GM12865 (cell line): ENCODE results near the gene GRK4.
A peak's percentile ranks its signal among the peaks of the same experiment; 100 is the strongest.
"Not testable (repeated sequence)": the region's sequence is repeated elsewhere in the genome, so short reads cannot be mapped to it uniquely, and the experiment has no call there.

Experiments
- DNase-seq: peaks from one replicate; pipeline ENCODE4 v3.0.0; 2010; ENCODE audit warnings: low read depth
- H3K4me3 ChIP-seq: 2 replicates; pipeline ENCODE4 v1.5.1; 2011; ENCODE audit warnings: mild to moderate bottlenecking, low read depth, low read length, control low read depth
- TF ChIP-seq, protein P1 (sequence below): IDR thresholded peaks from 2 replicates; pipeline ENCODE4 v1.5.1; 2011; ENCODE audit warnings: low read length, control low read depth, low read depth, inconsistent platforms; ENCODE audit not compliant: insufficient read depth; ENCODE audit errors: missing control alignments

Gene GRK4

DNA sequence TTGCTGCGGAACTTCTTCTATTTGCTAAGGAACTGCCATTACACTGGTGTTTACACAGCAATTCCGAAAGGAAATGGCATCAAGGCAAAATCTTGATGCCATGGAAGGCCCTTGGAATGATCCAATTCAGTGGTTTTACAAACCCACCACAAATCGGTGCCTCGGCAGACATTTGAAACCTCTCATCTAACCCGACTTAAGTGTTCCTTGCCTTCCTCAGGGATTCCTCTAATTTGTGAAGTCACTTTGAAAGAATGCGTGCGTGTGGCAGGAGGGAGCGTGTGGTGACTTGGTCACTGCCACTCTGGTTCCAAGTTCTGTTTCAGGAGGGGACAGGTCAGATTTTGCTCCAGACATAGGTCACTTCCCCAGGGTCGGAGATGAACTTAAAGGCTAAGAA, 4.9 kb upstream of the GRK4 start:
- TF ChIP-seq, protein P1, sequence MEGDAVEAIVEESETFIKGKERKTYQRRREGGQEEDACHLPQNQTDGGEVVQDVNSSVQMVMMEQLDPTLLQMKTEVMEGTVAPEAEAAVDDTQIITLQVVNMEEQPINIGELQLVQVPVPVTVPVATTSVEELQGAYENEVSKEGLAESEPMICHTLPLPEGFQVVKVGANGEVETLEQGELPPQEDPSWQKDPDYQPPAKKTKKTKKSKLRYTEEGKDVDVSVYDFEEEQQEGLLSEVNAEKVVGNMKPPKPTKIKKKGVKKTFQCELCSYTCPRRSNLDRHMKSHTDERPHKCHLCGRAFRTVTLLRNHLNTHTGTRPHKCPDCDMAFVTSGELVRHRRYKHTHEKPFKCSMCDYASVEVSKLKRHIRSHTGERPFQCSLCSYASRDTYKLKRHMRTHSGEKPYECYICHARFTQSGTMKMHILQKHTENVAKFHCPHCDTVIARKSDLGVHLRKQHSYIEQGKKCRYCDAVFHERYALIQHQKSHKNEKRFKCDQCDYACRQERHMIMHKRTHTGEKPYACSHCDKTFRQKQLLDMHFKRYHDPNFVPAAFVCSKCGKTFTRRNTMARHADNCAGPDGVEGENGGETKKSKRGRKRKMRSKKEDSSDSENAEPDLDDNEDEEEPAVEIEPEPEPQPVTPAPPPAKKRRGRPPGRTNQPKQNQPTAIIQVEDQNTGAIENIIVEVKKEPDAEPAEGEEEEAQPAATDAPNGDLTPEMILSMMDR: no peak
- no peak overlapping the region for H3K4me3 ChIP-seq
- no peak for DNase-seq

DNA sequence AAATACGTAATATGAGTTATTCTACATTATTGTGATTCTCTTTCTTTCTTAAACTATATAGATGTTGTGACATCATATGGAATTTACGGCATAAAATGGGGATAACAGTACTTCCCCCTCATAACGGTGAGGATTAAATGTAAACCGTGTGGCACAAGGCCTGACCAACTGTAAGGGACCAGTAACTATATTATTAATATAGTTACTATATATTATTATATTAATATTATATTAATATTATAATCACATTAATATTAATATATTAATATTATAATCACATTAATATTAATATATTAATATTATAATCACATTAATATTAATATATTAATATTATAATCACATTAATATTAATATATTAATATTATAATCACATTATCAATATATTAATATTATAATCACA, 2.9 kb upstream of the GRK4 start:
- DNase-seq, H3K4me3 ChIP-seq: not testable (repeated sequence)

DNA sequence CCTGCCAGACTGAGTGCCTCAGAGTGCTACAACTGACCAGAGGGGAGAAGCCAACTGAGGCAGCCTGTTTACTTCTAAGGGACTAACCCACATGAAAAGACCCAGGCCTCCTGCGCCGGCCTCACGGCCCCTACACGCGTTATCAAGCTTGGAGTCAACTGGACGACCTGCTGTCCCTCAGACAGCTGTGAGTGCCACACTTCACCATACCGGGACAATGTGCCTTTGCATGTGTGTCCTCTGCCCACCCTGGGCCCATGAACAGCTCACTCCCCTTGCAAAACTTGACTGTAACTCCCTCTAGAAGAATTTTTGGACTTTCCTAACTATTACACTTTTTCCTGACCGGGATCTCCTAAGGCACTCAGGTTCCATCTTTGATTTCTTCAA, 2.0 kb upstream of the GRK4 start:
- no peak for DNase-seq
- TF ChIP-seq, protein P1: no peak
- H3K4me3 ChIP-seq: peak overlapping the region; percentile 74

DNA sequence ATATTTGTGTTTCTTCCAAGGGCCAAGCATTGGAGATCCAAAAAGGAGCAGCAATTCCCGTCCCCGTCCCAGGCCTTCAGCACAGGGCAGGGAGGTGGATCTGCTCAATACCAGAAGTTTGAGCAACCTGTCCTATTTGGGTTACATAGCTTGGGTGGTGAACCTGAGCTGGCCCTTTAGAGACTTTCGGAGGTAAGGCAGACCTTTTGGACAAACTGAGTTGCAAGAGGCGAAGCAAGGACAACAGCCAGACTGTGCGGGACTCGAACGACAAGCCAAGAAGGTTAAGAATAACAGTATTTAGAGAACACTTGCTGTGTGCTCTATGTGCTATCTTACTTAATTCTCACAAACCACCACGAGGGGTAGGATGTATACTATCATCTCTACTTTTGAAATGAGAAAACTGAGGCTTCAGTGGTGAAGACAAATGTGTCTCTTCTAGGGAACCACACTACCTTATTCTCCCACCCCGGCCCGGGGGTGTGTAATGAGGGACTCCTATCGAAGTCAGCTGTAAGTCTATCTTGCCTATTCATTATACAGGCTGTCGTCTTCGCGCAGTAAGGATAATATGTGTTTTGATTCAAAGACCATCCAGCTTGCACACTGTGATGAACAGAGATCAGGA, 1.4 kb upstream of the GRK4 start:
- TF ChIP-seq, protein P1: peak; percentile 20
- DNase-seq: peak; percentile 67
- peak overlapping the region; percentile 74 for H3K4me3 ChIP-seq

DNA sequence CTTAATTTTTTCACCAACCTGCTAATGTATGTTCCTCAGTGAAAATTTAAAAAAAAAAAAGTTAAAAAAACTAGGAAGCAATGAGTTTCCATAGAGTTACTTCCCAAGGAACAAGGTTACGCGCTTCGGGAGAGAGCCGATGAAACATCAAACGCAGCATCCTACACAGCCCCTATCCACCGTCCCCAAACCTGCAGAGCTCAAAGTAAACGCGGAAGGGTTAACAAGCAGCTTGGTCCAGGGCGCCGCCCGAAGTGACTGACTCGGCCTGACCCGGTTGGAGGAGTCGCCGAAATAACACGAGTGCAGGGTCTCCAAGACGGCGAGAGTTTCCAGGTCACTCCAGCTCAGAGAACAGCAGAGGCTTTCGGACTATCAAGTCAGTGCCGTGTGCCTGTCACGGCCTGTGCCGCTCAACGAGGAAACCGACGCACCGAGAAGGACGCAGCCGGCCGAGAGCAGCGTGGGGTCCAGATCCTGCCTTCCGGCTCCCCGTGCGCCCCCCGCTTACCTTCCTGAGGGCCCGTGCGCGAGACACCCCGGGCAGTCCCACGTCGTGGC, 677 bp upstream of the GRK4 start:
- TF ChIP-seq, protein P1: no peak
- peak; percentile 76 for DNase-seq

DNA sequence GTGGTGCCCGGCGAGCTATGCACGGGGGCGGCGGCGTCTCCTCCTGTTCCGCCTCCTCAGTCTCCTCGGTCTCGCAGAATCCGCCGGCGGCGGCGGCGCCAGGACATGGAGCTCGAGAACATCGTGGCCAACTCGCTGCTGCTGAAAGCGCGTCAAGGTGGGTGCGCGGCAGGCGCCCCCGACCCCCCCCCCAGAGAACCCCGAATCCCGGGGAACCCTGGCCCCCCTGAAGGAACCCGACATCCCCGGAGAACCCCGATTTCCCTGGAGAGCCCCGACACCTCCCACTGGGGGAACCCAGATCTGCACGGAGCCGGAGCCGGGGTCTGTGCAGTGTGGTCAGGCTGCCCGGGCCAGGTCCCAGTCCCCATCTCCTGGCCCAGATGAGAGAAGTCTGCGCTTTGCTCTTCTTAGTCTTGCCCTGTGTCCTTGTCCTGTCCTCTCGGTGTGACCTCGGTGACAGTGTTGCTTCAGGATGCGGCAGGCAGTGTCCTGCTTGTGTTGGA, 648 bp downstream of the GRK4 start:
- H3K4me3 ChIP-seq: peak overlapping the region; percentile 62
- DNase-seq: peak; percentile 69
- TF ChIP-seq, protein P1: no peak

More for the DNA sequence above, 677 bp upstream of the GRK4 start:
- peak overlapping the region; percentile 74 for H3K4me3 ChIP-seq

DNA sequence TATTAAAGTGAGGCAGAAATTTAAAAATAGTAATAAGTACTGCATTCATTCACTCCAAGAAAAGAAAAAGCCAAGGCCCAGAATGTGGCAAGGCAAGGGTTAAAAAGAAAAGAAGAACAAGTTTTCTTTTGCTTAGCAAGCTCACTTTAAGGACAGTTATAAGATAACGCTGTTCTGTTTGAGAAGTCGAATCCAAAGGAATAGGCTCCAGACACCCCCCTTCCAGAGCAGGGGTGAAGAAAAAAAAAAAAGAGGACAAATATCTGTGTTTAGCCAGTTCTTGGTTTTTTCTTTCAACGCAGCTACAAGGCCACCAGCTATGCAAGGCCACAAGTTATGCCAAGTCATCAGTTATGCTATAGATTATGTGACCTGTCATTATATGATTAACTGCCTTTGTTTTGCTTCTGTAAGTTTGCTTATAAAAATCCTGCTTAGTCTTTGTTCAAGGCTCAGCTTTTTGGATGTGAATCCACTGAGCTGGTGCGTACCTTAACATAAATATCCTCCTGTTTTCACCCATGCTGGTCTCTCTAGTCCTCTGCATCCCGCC, 1.4 kb downstream of the GRK4 start:
- TF ChIP-seq, protein P1: no peak
- H3K4me3 ChIP-seq: no peak overlapping the region
- no peak for DNase-seq
